ENCODE data around the gene FIGN.

FIGN gene

GRCh38 chr2:163723348-163723747, 12.5 kb downstream of the FIGN start:
- H3K4me1 ChIP-seq (ENCODE audit: control insufficient read depth, insufficient read depth, low read length), result peaks cover 12% of the 10 kb centered on the region; the same call in 1 of the 2 replicates
- no peak overlapping the region for H3K27ac ChIP-seq (ENCODE audit: low read depth, low read length)
- no peaks in the 10 kb centered on the region for H3K9me3 ChIP-seq (ENCODE audit: control insufficient read depth, insufficient read depth, low read length)
- H3K36me3 ChIP-seq (ENCODE audit: control insufficient read depth, insufficient read depth, low read length), result no peaks in the 10 kb centered on the region
- H3K4me3 ChIP-seq (ENCODE audit: low read depth, low read length), result no peak overlapping the region
- no peak overlapping the region for H3K9ac ChIP-seq (ENCODE audit: low read depth, low read length)
- no peaks in the 10 kb centered on the region for H3K27me3 ChIP-seq (ENCODE audit: control insufficient read depth, insufficient read depth, low read length)

- Histone ChIP-seq H3K9me3 (ENCODE audit: control insufficient read depth, insufficient read depth, low read length) (no peaks in the 10 kb centered on the region), H3K9ac (ENCODE audit: low read depth, low read length) (no peak overlapping the region), H3K27me3 (ENCODE audit: control insufficient read depth, insufficient read depth, low read length) (no peaks in the 10 kb centered on the region), H3K27ac (ENCODE audit: low read depth, low read length) (no peak overlapping the region), H3K36me3 (ENCODE audit: control insufficient read depth, insufficient read depth, low read length) (no peaks in the 10 kb centered on the region), H3K4me3 (ENCODE audit: low read depth, low read length) (no peak overlapping the region), H3K4me1 (ENCODE audit: control insufficient read depth, insufficient read depth, low read length) (peaks cover 42% of the 10 kb centered on the region)
These were observed 16.5 kb downstream of the FIGN start for GRCh38 chr2:163719331-163719730.

GRCh38 chr2:163717993-163718680, 17.7 kb downstream of the FIGN start:
- Histone ChIP-seq H3K9ac (ENCODE audit: low read depth, low read length) (no peak overlapping the region), H3K36me3 (ENCODE audit: control insufficient read depth, insufficient read depth, low read length) (no peaks in the 10 kb centered on the region), H3K4me3 (ENCODE audit: low read depth, low read length) (no peak overlapping the region)

GRCh38 chr2:163717515-163717914, 18.3 kb downstream of the FIGN start:
- no peak overlapping the region for H3K27ac ChIP-seq (ENCODE audit: low read depth, low read length)
- no peaks in the 10 kb centered on the region for H3K36me3 ChIP-seq (ENCODE audit: control insufficient read depth, insufficient read depth, low read length)
- peaks cover 50% of the 10 kb centered on the region for H3K4me1 ChIP-seq (ENCODE audit: control insufficient read depth, insufficient read depth, low read length)
- no peaks in the 10 kb centered on the region for H3K9me3 ChIP-seq (ENCODE audit: control insufficient read depth, insufficient read depth, low read length)
- H3K4me3 ChIP-seq (ENCODE audit: low read depth, low read length), result no peak overlapping the region
- H3K27me3 ChIP-seq (ENCODE audit: control insufficient read depth, insufficient read depth, low read length), result no peaks in the 10 kb centered on the region
- no peak overlapping the region for H3K9ac ChIP-seq (ENCODE audit: low read depth, low read length)

More at GRCh38 chr2:163717993-163718680, 17.7 kb downstream of the FIGN start:
- Histone ChIP-seq H3K9me3 (ENCODE audit: control insufficient read depth, insufficient read depth, low read length) (no peaks in the 10 kb centered on the region), H3K4me1 (ENCODE audit: control insufficient read depth, insufficient read depth, low read length) (peaks cover 50% of the 10 kb centered on the region), H3K27ac (ENCODE audit: low read depth, low read length) (no peak overlapping the region), H3K27me3 (ENCODE audit: control insufficient read depth, insufficient read depth, low read length) (no peaks in the 10 kb centered on the region)

GRCh38 chr2:163716101-163716500, 19.7 kb downstream of the FIGN start:
- Histone ChIP-seq H3K9ac (ENCODE audit: low read depth, low read length) (no peak overlapping the region), H3K4me1 (ENCODE audit: control insufficient read depth, insufficient read depth, low read length) (peaks cover 40% of the 10 kb centered on the region), H3K27me3 (ENCODE audit: control insufficient read depth, insufficient read depth, low read length) (no peaks in the 10 kb centered on the region), H3K36me3 (ENCODE audit: control insufficient read depth, insufficient read depth, low read length) (no peaks in the 10 kb centered on the region), H3K4me3 (ENCODE audit: low read depth, low read length) (no peak overlapping the region), H3K27ac (ENCODE audit: low read depth, low read length) (no peak overlapping the region), H3K9me3 (ENCODE audit: control insufficient read depth, insufficient read depth, low read length) (no peaks in the 10 kb centered on the region)

- Histone ChIP-seq H3K9ac (ENCODE audit: low read depth, low read length) (no peak overlapping the region), H3K27me3 (ENCODE audit: control insufficient read depth, insufficient read depth, low read length) (no peaks in the 10 kb centered on the region), H3K4me1 (ENCODE audit: control insufficient read depth, insufficient read depth, low read length) (peaks cover 40% of the 10 kb centered on the region), H3K27ac (ENCODE audit: low read depth, low read length) (no peak overlapping the region), H3K9me3 (ENCODE audit: control insufficient read depth, insufficient read depth, low read length) (no peaks in the 10 kb centered on the region), H3K36me3 (ENCODE audit: control insufficient read depth, insufficient read depth, low read length) (no peaks in the 10 kb centered on the region), H3K4me3 (ENCODE audit: low read depth, low read length) (no peak overlapping the region)
These were observed 20.1 kb downstream of the FIGN start for GRCh38 chr2:163715668-163716067.

- no peak overlapping the region for H3K27ac ChIP-seq (ENCODE audit: low read depth, low read length)
- no peak overlapping the region for H3K4me3 ChIP-seq (ENCODE audit: low read depth, low read length)
- H3K36me3 ChIP-seq (ENCODE audit: control insufficient read depth, insufficient read depth, low read length), result no peaks in the 10 kb centered on the region
- H3K9ac ChIP-seq (ENCODE audit: low read depth, low read length), result no peak overlapping the region
- no peaks in the 10 kb centered on the region for H3K27me3 ChIP-seq (ENCODE audit: control insufficient read depth, insufficient read depth, low read length)
- H3K9me3 ChIP-seq (ENCODE audit: control insufficient read depth, insufficient read depth, low read length), result no peaks in the 10 kb centered on the region
- peaks cover 40% of the 10 kb centered on the region for H3K4me1 ChIP-seq (ENCODE audit: control insufficient read depth, insufficient read depth, low read length)
These were observed 20.6 kb downstream of the FIGN start for GRCh38 chr2:163715199-163715598.

GRCh38 chr2:163713534-163714311, 22.1 kb downstream of the FIGN start:
- H3K36me3 ChIP-seq (ENCODE audit: control insufficient read depth, insufficient read depth, low read length), result no peaks in the 10 kb centered on the region
- H3K27me3 ChIP-seq (ENCODE audit: control insufficient read depth, insufficient read depth, low read length), result no peaks in the 10 kb centered on the region
- peaks cover 40% of the 10 kb centered on the region for H3K4me1 ChIP-seq (ENCODE audit: control insufficient read depth, insufficient read depth, low read length)
- H3K9me3 ChIP-seq (ENCODE audit: control insufficient read depth, insufficient read depth, low read length), result no peaks in the 10 kb centered on the region
- no peak overlapping the region for H3K4me3 ChIP-seq (ENCODE audit: low read depth, low read length)
- H3K27ac ChIP-seq (ENCODE audit: low read depth, low read length), result no peak overlapping the region
- H3K9ac ChIP-seq (ENCODE audit: low read depth, low read length), result no peak overlapping the region

GRCh38 chr2:163711699-163712098, 24.1 kb downstream of the FIGN start:
- Histone ChIP-seq H3K27me3 (ENCODE audit: control insufficient read depth, insufficient read depth, low read length) (no peaks in the 10 kb centered on the region), H3K36me3 (ENCODE audit: control insufficient read depth, insufficient read depth, low read length) (no peaks in the 10 kb centered on the region), H3K9ac (ENCODE audit: low read depth, low read length) (no peak overlapping the region), H3K4me3 (ENCODE audit: low read depth, low read length) (no peak overlapping the region), H3K4me1 (ENCODE audit: control insufficient read depth, insufficient read depth, low read length) (peaks cover 23% of the 10 kb centered on the region), H3K9me3 (ENCODE audit: control insufficient read depth, insufficient read depth, low read length) (no peaks in the 10 kb centered on the region), H3K27ac (ENCODE audit: low read depth, low read length) (no peak overlapping the region)

GRCh38 chr2:163711258-163711657, 24.6 kb downstream of the FIGN start:
- Histone ChIP-seq H3K36me3 (ENCODE audit: control insufficient read depth, insufficient read depth, low read length) (no peaks in the 10 kb centered on the region), H3K9ac (ENCODE audit: low read depth, low read length) (no peak overlapping the region), H3K27me3 (ENCODE audit: control insufficient read depth, insufficient read depth, low read length) (no peaks in the 10 kb centered on the region), H3K27ac (ENCODE audit: low read depth, low read length) (no peak overlapping the region), H3K4me1 (ENCODE audit: control insufficient read depth, insufficient read depth, low read length) (peaks cover 20% of the 10 kb centered on the region), H3K9me3 (ENCODE audit: control insufficient read depth, insufficient read depth, low read length) (no peaks in the 10 kb centered on the region), H3K4me3 (ENCODE audit: low read depth, low read length) (no peak overlapping the region)

GRCh38 chr2:163709270-163709669, 26.5 kb downstream of the FIGN start:
- Histone ChIP-seq H3K27me3 (ENCODE audit: control insufficient read depth, insufficient read depth, low read length) (no peaks in the 10 kb centered on the region), H3K36me3 (ENCODE audit: control insufficient read depth, insufficient read depth, low read length) (no peaks in the 10 kb centered on the region), H3K9ac (ENCODE audit: low read depth, low read length) (no peak overlapping the region), H3K4me1 (ENCODE audit: control insufficient read depth, insufficient read depth, low read length) (peaks cover 8% of the 10 kb centered on the region), H3K9me3 (ENCODE audit: control insufficient read depth, insufficient read depth, low read length) (no peaks in the 10 kb centered on the region), H3K27ac (ENCODE audit: low read depth, low read length) (no peak overlapping the region), H3K4me3 (ENCODE audit: low read depth, low read length) (no peak overlapping the region)

Measured in HUES48 (cell line).